ENCODE measurements around the gene E2F8. TPM values are rescaled to one million over a fixed set of nuclear protein-coding genes. Genes with fewer than 3 reads are reported as not detected.

E2F8 gene
- polyA plus RNA-seq, 1 donor, result 19.8 TPM

GRCh38 chr11:19218786-19219460, 21.8 kb downstream of the E2F8 start:
- DNase-seq, result peak; percentile 62

GRCh38 chr11:19218216-19218615, 22.5 kb downstream of the E2F8 start:
- no peak for DNase-seq

GRCh38 chr11:19216709-19217374, 23.9 kb downstream of the E2F8 start:
- no peak for DNase-seq

DNA sequence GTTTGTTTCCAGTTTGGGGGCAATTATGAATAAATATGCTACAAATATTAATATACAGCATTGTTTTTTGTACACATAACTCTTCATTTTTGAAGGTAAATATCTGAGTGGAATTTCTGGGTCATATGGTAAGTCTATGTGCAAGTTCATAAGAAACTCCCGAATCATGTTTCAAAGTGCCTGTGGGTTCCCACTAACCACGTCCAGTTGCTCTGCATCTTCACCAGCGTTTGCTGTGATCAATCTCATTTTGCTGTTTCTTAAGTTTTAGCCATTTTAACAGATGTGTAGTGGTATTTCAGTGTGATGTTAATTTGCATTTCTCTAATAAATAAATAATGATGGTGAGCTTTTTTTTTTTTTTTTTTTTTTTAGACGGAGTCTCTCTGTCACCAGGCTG, 24.7 kb downstream of the E2F8 start:
- no peak for DNase-seq

DNA sequence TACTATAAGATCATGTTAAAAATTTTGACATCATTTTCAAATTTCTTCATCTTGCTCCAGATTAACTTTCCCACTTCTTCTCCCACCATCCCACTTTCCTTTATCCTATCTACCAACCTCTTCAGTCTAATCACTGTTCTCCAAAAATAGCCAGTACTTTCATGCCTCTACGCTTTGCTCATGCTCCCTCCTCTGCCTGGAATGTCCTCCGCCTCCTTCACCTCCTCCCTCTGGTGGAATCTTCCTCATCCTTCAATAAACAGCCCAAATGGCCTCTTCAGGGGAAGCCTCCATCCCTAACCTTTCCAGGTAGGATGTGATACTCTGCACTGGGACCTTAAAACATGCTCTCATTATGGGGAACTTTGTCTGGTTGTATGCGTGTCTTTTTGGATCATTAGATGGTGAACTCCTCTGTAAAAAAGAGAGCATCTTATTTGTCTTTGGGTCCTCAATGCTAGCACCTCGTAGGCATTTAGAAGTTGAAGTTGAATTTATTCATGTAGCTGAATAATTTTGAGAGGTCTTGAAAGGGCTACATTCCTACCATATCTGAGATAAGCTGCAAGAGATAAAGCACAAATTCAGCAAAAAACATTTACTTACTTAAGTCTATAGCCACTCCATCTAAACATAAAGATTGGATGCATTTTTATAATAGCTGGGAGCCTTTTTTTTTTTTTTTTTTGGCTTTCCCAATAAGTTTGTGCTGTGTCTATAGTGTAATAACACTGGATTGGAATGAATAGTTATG, 31.0 kb downstream of the E2F8 start:
- DNase-seq, result no peak

- DNase-seq, result no peak
Measured at GRCh38 chr11:19208959-19209546, 31.7 kb downstream of the E2F8 start.

GRCh38 chr11:19208181-19208580, 32.6 kb downstream of the E2F8 start:
- DNase-seq, result no peak

DNA sequence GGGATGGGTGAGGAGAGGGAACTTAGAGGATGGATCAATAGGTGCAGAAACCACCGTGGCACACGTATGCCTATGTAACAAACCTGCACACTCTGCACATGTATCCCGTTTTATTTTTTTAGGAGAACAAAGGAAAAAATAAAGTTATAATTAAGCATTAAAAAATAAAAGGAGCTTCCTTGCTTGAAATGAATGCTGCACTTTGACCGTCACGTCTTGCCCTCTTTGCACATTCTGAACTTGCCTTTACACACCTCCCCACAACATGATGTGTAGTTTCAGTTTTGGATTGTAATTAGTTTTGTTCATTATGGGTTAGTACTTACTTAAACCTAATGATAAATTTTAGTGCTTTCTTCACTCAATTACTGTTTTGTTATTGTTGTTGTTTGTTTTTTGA, 35.9 kb downstream of the E2F8 start:
- no peak for DNase-seq

DNA sequence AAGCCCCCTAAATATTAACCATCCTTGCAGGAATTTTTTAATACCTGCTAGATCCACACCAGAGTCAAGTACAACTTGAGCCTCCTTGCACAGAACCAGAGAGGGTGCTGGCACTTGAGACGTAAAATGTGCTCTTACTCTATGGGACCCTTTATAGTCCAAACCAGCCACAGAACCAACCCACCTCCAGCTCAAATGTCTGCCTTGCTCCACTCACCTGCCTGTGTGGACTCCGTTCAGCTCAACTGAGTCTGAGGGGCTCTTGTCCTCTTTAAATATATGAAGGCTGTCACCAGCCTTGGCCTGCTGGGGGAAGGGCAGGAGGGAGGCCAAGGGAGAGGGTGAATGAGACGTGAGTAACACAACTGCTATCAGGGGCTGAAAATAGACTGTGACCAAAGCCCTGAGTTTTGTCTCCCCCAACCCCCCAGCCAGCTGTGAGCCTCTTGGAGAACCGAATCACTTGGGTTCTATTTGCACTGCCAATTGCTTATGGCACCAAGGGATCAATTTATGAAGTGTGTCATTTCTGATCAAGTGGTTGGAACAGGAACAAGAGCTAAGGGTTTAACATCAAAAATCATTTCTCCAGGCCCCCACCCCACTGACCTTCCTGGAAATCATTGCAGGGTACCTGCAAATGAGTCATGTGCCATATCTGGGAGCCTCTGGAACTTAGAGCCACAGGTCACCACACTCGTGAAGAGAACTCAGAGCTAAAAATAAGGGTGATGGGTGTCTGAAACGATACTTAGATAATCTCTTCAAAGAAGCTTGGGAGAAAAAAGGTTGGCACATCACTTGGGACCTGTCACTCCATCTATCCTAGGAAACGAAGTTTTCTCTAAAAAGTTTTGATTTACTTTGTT, 38.8 kb downstream of the E2F8 start, which contains the start of gene CSRP3:
CSRP3 (minus strand) TSS at position 247 of the 869 bp plus-strand sequence. CDS start 9,535 bp downstream, outside the sequence.
- no peak for DNase-seq

DNA sequence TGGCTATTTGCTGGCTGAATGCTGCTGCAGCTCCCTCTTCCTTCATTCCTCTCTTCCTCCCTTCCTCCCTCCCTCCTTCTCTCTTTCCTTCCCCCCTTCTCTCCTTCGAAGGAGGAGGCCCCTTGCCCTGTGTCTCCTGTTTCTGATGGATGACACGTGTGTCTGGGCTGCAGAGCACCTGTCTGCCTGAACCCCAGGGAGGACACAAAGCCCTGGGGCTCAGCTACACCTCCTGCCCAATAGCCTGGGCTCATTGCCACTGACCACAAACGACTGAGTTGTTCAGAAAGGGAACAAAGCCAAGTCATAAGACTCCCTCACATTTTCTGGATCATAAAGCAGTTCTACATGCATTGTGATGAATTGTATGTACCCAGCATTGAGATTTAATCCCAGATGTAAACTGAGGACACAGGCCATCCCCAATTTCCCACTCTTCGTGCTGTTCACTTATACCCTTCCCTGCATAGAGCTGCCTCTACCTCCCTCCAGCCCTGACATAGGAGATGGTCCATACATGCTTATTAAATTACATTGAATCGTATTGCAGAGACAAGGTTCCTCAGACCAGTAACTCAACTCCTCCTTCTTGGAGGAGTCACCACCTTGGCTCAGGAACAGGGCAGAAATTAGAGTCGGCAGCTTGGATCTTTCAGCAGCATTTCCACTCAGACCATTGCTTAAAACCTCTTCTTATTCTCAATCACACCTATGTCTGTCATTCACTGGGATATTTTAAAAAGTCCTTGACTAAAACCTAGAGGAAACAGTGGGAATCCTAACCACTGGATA, 40.1 kb downstream of the E2F8 start:
- DNase-seq, result no peak

DNA sequence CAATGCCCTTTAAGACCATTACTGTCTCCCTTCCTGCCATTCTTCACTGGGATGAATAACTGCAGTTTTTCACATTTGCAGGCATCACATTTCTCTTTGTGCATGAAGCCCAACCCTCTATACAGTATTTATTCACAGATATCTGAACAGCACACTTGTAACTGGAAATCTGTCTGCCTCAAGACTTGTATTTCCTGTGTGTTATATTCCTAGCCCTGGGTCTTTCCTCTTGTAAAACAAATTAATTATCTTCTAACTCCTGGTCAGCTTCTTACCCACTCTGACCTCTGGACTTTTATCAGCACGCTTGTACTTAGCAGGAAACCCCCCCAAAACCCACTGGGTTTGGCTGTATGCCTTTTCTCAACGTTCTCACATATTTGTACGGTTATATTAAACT, 41.0 kb downstream of the E2F8 start:
- DNase-seq, result no peak

DNA sequence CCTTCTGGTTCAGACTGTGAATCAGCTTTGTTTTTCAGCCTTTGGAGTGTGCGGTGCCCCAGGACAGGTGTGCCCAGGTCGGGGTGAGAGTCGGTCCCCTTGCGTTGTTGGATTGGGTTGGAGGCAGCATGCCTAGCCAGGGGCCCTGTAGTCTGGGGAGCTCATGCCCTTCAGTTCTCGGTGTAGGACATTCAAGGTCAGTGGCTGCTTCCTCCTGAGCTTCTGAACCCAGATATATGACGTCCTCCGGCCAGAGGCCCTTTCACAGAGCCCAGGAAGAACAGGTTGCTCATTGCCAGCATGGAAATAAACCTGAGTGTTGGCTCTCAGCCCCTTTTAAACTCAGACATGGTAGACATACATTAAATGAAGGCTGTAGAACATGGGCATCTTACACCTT, 41.7 kb downstream of the E2F8 start:
- DNase-seq, result no peak

GRCh38 chr11:19196432-19196831, 44.3 kb downstream of the E2F8 start:
- DNase-seq, result no peak

GRCh38 chr11:19194620-19195308, 46.0 kb downstream of the E2F8 start:
- DNase-seq, result no peak

DNA sequence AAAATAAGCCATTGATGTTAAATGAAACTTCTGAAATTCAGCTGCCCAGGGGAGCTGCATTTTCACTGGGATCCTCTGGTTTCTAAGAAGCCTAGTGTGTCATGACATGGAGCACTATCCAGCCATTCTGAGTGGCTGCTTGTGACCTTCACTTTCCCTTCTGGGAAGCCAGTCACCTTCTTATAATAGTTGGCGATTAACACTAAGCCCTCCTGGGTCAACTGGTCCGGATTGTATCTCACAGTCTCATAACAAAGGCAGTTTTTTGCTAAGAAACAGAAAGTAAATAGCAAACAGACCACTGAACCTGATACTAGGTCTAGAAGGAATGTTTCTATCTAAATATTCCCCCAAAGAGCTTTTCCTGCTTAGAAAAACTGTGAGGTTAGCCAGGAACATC, 46.8 kb downstream of the E2F8 start:
- no peak for DNase-seq

DNA sequence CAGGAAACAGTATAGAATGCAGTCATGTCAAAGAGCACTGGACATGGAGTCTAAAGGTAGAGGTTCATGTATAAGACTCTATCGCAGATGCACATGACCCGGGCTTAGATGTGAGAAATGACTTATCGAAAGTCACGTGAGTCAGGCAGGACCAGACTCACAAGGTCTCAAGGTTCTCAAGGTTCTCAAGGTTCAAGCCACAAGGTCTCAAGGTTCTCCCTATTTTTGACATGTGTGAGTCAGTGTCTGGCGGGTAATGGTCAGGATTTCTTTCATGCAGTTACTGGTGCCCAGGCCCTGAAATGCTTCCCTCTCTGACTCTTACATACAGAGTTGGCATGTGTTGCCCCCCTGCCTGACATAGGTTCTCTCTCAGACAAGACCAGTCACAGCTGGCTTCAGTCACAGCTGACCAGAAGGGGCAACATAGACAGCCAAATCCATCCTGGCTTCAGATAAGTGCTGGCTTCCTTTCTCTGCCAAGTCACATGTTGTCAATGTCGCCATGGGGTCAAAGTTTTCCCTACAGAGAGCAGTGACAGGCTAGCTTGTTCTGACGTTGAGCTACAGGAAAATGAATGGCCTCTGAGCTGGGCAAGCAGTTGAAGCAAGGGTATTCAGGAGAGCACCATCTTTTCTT, 49.1 kb downstream of the E2F8 start:
- DNase-seq, result no peak

- DNase-seq, result no peak
Measured at GRCh38 chr11:19187833-19188258, 52.9 kb downstream of the E2F8 start.

DNA sequence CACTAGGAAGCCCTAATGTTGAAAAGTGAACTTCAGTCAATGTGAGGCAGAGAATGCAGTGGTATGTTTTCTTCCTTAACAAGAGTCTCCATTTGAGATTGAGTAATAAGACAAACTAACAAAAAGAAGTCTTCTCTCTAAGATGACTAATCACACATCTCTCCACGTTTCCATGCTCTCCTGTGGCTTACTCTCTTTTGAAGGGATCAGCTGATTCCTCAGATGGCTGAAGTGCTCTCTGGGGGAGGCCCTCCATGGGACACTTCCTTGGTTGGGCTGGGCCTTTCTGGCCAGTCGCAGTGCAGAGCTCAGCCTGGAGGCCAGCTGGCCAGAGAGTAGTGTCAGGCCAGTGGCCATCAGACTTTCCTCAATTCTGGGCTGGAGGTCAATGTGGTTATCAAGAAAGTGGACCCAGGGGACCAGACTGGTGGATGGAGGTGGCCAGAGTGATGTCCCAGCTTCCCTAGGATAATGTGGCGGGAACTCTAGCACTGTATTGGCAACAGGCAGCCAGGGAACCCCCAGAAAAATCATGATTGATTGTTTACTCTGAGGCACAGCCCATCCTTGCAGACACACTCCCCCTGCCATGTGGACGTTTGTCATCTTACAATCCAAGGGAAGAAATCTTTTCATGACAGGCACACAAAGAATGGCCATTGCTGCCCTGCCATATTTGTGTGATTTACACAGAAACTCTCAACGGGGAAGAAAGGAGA, 53.5 kb downstream of the E2F8 start:
- no peak for DNase-seq

- DNase-seq, result no peak
Measured at GRCh38 chr11:19185516-19186052, 55.2 kb downstream of the E2F8 start.

Measured in hindlimb muscle (tissue), 1 donor.